K562 (cell line): ENCODE data around the gene PARP11. TPM values are rescaled to one million over a fixed set of nuclear protein-coding genes. Genes with fewer than 3 reads are reported as not detected.

Experiments
- ATAC-seq: fragments of 200-7000 bp; cut with Tn5 transposase; 3 replicates; pipeline ENCODE4 v1.9.1; 2020; ENCODE audit warnings: moderate library complexity
- BruUV-seq: library from RNA; stranded (reverse); fragments of 400-500 nt; replicated peaks from 2 replicates; lab custom pipeline; 2021; lab: Mats Ljungman, UMichigan
- CTCF ChIA-PET: fragments of 300-600 bp; formaldehyde crosslinking; extraction: SDS; loops from one replicate; lab custom pipeline; 2021; ENCODE audit warnings: low intra/inter-chr PET ratio; lab: Yijun Ruan, JAX
- POLR2A ChIA-PET: fragments of 300-600, 350-650 bp; sonication (Branson Sonifier 250); formaldehyde crosslinking; extraction: SDS; loops from one replicate; lab custom pipeline; 2021; ENCODE audit warnings: antibody characterized with exemption, inconsistent platforms; lab: Yijun Ruan, JAX
- DNase-seq, 4 experiments: peaks; one replicate each; pipeline versions ENCODE4 v3.0.0 to v3.0.0-alpha.2; 2011 to 2018; ENCODE audit warnings: low spot score in 3 of 4, mixed read lengths in 3 of 4; ENCODE audit errors: extremely low read depth in 1 of 4
- FAIRE-seq: peaks from 2 replicates; lab custom pipeline; 2011; peaks lifted over from hg19 to GRCh38; lab: Jason Lieb, UNC
- H2AFZ ChIP-seq: 2 replicates; pipeline ENCODE4 v1.6.0; 2011; ENCODE audit warnings: low read depth, low read length, control low read depth, inconsistent platforms
- H3K27ac ChIP-seq: fragments of 200-600 bp; 3 replicates; pipeline ENCODE4 v1.8.0; 2011; ENCODE audit warnings: low read depth, mild to moderate bottlenecking, control low read depth, inconsistent platforms, low read length, moderate library complexity, mixed read lengths; ENCODE audit errors: extremely low read depth
- H3K27me3 ChIP-seq, 2 experiments: fragments of 300-600 bp in 1 of 2; 2 replicates in 1 of 2; 3 replicates in 1 of 2; pipeline versions ENCODE4 v1.6.0 to v1.8.0; 2011; ENCODE audit warnings: inconsistent platforms in 2 of 2, low read length in 2 of 2, mild to moderate bottlenecking in 1 of 2, mixed read lengths in 1 of 2, moderate library complexity in 1 of 2; ENCODE audit not compliant: control insufficient read depth in 2 of 2, insufficient read depth in 2 of 2
- H3K36me3 ChIP-seq: fragments of 300-600 bp; 3 replicates; pipeline ENCODE4 v1.8.0; 2011; ENCODE audit warnings: mild to moderate bottlenecking, low read length, inconsistent platforms; ENCODE audit not compliant: control insufficient read depth, insufficient read depth
- H3K4me1 ChIP-seq, 2 experiments: fragments of 200-600 bp in 1 of 2; replicated peaks in 1 of 2; 2 replicates in 1 of 2; 3 replicates in 1 of 2; pipeline versions ENCODE4 v1.5.1 to v1.8.0; 2011; ENCODE audit warnings: inconsistent platforms in 2 of 2, low read length in 2 of 2, mild to moderate bottlenecking in 1 of 2, mixed read lengths in 1 of 2, moderate library complexity in 1 of 2; ENCODE audit not compliant: control insufficient read depth in 2 of 2, insufficient read depth in 2 of 2
- H3K4me2 ChIP-seq: 2 replicates; pipeline ENCODE4 v1.6.1; 2011; ENCODE audit warnings: low read length, control low read depth, inconsistent platforms, mixed read lengths; ENCODE audit not compliant: insufficient read depth
- H3K4me3 ChIP-seq: fragments of 200-600 bp; sonication (generic), shearing (Covaris generic); 2 replicates; pipeline ENCODE4 v1.5.1; 2016; ENCODE audit warnings: control low read depth, inconsistent platforms
- H3K79me2 ChIP-seq: fragments of 200-600 bp; 3 replicates; pipeline ENCODE4 v1.8.0; 2011; ENCODE audit warnings: low read length, inconsistent platforms; ENCODE audit not compliant: control insufficient read depth, insufficient read depth
- H3K9ac ChIP-seq, 2 experiments: 2 replicates each; pipeline versions ENCODE4 v1.6.0 to v1.6.1; 2011; ENCODE audit warnings: low read depth in 2 of 2, low read length in 2 of 2, control low read depth in 1 of 2, inconsistent platforms in 1 of 2, mild to moderate bottlenecking in 1 of 2, mixed read lengths in 1 of 2; ENCODE audit not compliant: insufficient read depth in 1 of 2
- H3K9me1 ChIP-seq: one replicate; pipeline ENCODE4 v1.6.0; 2011; ENCODE audit warnings: inconsistent platforms, mild to moderate bottlenecking, low read length, moderate library complexity; ENCODE audit not compliant: control insufficient read depth, insufficient read depth
- H3K9me3 ChIP-seq: replicated peaks from 2 replicates; pipeline ENCODE4 v1.5.1; 2011; ENCODE audit warnings: low read depth, low read length, inconsistent platforms; ENCODE audit not compliant: control insufficient read depth, insufficient read depth
- H4K20me1 ChIP-seq: replicated peaks from 2 replicates; pipeline ENCODE4 v1.6.1; 2011; ENCODE audit warnings: low read length, inconsistent platforms, mixed read lengths; ENCODE audit not compliant: control insufficient read depth, insufficient read depth
- ADNP ChIP-seq: fragments of 200-800 bp; sonication (Bioruptor generic); IDR thresholded peaks from 2 replicates; pipeline ENCODE4 v1.6.1; 2016; ENCODE audit warnings: missing genetic modification characterization, missing compliant biosample characterization
- ELF1 ChIP-seq: fragments of 200-800 bp; sonication (Bioruptor generic); IDR thresholded peaks from 2 replicates; pipeline ENCODE4 v1.6.1; 2016; ENCODE audit warnings: missing genetic modification characterization, missing compliant biosample characterization
- EWSR1 ChIP-seq: fragments of 450-650 bp; IDR thresholded peaks from 2 replicates; pipeline ENCODE4 v1.6.1; 2018; ENCODE audit warnings: borderline replicate concordance, mild to moderate bottlenecking, low read depth, moderate library complexity; ENCODE audit not compliant: partially characterized antibody
- MYBL2 ChIP-seq, 2 experiments: fragments of 450-650 bp in 1 of 2; sonication (generic) in 1 of 2; formaldehyde crosslinking in 1 of 2; IDR thresholded peaks; 2 replicates each; pipeline versions ENCODE4 v1.6.1 to v1.8.1; 2017 to 2022; ENCODE audit warnings: borderline replicate concordance in 1 of 2, inconsistent platforms in 1 of 2, low read depth in 1 of 2, mild to moderate bottlenecking in 1 of 2, missing genetic modification reagents in 1 of 2, moderate library complexity in 1 of 2
- TAF1 ChIP-seq: IDR thresholded peaks from 2 replicates; pipeline ENCODE4 v1.6.1; 2011; ENCODE audit warnings: mild to moderate bottlenecking, low read length, moderate library complexity; ENCODE audit not compliant: insufficient read depth, control insufficient read depth, severe bottlenecking; ENCODE audit errors: extremely low read depth
- TEAD4 ChIP-seq, 2 experiments: sonication (generic) in 1 of 2; formaldehyde crosslinking in 1 of 2; IDR thresholded peaks; 2 replicates each; pipeline versions ENCODE4 v1.6.1 to v1.8.0; 2012 to 2022; ENCODE audit warnings: borderline replicate concordance in 1 of 2, inconsistent platforms in 1 of 2, low read length in 1 of 2, mild to moderate bottlenecking in 1 of 2, missing genetic modification reagents in 1 of 2
- THRAP3 ChIP-seq: fragments of 450-650 bp; IDR thresholded peaks from 2 replicates; pipeline ENCODE4 v1.6.1; 2016; ENCODE audit warnings: mild to moderate bottlenecking, inconsistent platforms, borderline replicate concordance
- TRIM28 ChIP-seq: fragments of 450-650 bp; IDR thresholded peaks from 2 replicates; pipeline ENCODE4 v1.6.1; 2017
- ZC3H8 ChIP-seq: fragments of 450-650 bp; IDR thresholded peaks from 2 replicates; pipeline ENCODE4 v1.6.1; 2017
- ZFX ChIP-seq: sonication (generic); formaldehyde crosslinking; IDR thresholded peaks from 2 replicates; pipeline ENCODE4 v1.8.0; 2022; ENCODE audit warnings: mild to moderate bottlenecking, missing genetic modification reagents, moderate library complexity
- ZNF384 ChIP-seq: IDR thresholded peaks from 2 replicates; pipeline ENCODE4 v1.6.1; 2012; ENCODE audit warnings: low read depth, low read length, improper control_type of control experiment
- ZNF445 ChIP-seq: fragments of 250-450 bp; sonication (Bioruptor Pico); IDR thresholded peaks from 2 replicates; pipeline ENCODE4 v1.4.0; 2020; ENCODE audit warnings: low read depth, mild to moderate bottlenecking, moderate library complexity
- whole genome bisulfite sequencing: fragments of 100-300 bp; shearing (Covaris generic); methylation state at CpG from one replicate; pipeline ENCODE4 v1.1.6; 2016; ENCODE audit warnings: low coverage, mixed read lengths; ENCODE audit not compliant: insufficient coverage; ENCODE audit errors: missing lambda C conversion rate; 5-methylcytosine and 5-hydroxymethylcytosine counted together
- in situ Hi-C: fragments of 300-500 bp; cut with MboI; formaldehyde crosslinking; loops from 4 replicates; pipeline ENCODE4 v1.15.0; 2018; ENCODE audit warnings: inconsistent platforms, mixed read lengths
- intact Hi-C: fragments of 100-400 bp; cut with micrococcal nuclease; formaldehyde crosslinking; loops from 2 replicates; pipeline ENCODE4 v1.14.2; 2022
- polyA plus RNA-seq, 8 experiments: library from polyadenylated mRNA; depleted of rRNA in 4 of 8; stranded (reverse) in 5 of 8; unstranded in 3 of 8; fragments of >200 nt; fragmentation: Nextera tagmentation in 2 of 8; fragmentation: Illumina TruSeq in 1 of 8; extraction: Ambion mirVana in 2 of 8; extraction: Trizol in 1 of 8; gene quantifications; 2 replicates each; pipeline versions ENCODE4 v1.2.1 to v1.2.3, GENCODE V29; 2011 to 2014; ENCODE audit warnings: inconsistent platforms in 1 of 8, missing spikeins in 1 of 8
- total RNA-seq, 7 experiments: library from RNA; depleted of rRNA in 6 of 7; stranded (reverse); fragments of >200 nt in 6 of 7; fragmentation: Illumina TruSeq in 2 of 7; extraction: Trizol in 2 of 7; gene quantifications; 2 replicates each; pipeline versions ENCODE4 v1.2.1 to v1.2.3, GENCODE V29; 2011 to 2021; ENCODE audit warnings: low replicate concordance in 1 of 7
- TF ChIP-seq, protein P1 (sequence below): fragments of 450-650 bp; formaldehyde crosslinking; IDR thresholded peaks from 2 replicates; pipeline ENCODE4 v1.4.0; 2020; ENCODE audit warnings: mild to moderate bottlenecking, moderate library complexity
- TF ChIP-seq, protein P2 (sequence below): fragments of 450-650 bp; IDR thresholded peaks from 2 replicates; pipeline ENCODE4 v1.6.1; 2017; ENCODE audit warnings: antibody characterized with exemption, mild to moderate bottlenecking

The PARP11 gene
- total and polyA plus RNA-seq, 9 of the 15 experiments (the other 6 are each of a cell fraction or from before 2014, with no cell fraction given): 0.40 to 2.5 (median 1.4) TPM

DNA sequence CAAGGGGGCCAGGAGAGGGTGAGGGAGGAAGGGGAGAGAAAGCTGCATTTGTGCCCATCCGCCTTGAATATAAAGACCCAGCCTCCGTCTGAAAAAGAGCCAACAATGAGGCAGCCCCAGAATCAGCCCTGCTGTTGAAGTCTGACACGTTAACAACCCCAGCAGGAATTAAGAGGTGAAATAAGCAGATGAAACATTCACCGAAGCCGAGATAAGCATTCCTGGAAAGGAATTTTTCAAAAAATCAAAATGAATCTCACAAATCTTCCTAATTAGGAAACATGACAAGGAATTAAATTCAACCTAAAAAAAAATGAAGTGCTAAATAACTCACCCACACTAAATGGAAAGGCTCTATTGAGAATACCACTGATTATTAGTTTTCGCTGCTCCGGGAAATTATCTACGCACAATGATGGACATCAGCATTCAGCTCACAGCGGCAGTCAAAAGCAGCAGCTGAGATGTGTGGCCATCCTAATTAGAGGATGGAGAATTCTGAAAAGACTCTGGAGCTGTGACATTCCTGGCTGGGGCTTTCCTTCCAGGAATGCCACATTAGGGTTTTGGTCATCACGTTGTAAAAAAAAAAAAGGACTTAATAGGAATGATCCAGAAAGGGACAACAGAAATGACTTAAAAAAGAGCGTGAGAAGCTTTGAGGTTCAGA is 8.2 kb upstream of the PARP11 start (continued):
- TF ChIP-seq, protein P1, sequence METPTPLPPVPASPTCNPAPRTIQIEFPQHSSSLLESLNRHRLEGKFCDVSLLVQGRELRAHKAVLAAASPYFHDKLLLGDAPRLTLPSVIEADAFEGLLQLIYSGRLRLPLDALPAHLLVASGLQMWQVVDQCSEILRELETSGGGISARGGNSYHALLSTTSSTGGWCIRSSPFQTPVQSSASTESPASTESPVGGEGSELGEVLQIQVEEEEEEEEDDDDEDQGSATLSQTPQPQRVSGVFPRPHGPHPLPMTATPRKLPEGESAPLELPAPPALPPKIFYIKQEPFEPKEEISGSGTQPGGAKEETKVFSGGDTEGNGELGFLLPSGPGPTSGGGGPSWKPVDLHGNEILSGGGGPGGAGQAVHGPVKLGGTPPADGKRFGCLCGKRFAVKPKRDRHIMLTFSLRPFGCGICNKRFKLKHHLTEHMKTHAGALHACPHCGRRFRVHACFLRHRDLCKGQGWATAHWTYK (CRISPR knock-in tag): no peak
- no peak for TF ChIP-seq ADNP
- no peak for TF ChIP-seq TRIM28
- TF ChIP-seq EWSR1: no peak

DNA sequence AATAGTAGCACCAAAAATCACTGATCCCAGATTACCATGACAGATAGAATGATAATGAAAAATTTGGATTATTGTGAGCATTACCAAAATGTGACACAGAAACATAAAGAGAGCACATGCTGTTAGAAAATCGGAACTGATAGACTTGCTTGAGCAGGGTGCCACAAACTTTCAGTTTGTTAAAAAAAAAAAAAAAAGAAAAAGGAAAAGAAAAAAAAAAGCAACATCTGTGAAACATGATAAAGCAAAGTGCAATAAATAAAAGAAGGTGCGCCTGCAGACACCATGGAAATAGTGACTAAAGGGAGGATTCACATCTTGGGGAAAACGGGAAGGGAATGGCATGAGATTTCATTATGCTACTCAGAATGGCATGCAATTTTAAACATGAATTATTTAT is 6.6 kb upstream of the PARP11 start:
- Histone ChIP-seq H3K4me2 (no peak overlapping the region), H3K9me3 (no peaks in the 10 kb centered on the region), H3K9ac (no peak overlapping the region)
- FAIRE-seq: no peak
- no peak for TF ChIP-seq ZC3H8
- TF ChIP-seq ZNF384: no peak
- TF ChIP-seq THRAP3: no peak
- TF ChIP-seq ZNF445 (CRISPR knock-in tag): no peak
- no peak for TF ChIP-seq ELF1 (tag)
- TF ChIP-seq MYBL2 (IDR thresholded peaks at IDR 0.05; ENCODE audit: low read depth): no peak
- no peak for TF ChIP-seq MYBL2 (CRISPR knock-in tag; IDR thresholded peaks at IDR 0.05; ENCODE audit: borderline replicate concordance)
- TF ChIP-seq ZFX (CRISPR knock-in tag): no peak
- TF ChIP-seq, protein P2, sequence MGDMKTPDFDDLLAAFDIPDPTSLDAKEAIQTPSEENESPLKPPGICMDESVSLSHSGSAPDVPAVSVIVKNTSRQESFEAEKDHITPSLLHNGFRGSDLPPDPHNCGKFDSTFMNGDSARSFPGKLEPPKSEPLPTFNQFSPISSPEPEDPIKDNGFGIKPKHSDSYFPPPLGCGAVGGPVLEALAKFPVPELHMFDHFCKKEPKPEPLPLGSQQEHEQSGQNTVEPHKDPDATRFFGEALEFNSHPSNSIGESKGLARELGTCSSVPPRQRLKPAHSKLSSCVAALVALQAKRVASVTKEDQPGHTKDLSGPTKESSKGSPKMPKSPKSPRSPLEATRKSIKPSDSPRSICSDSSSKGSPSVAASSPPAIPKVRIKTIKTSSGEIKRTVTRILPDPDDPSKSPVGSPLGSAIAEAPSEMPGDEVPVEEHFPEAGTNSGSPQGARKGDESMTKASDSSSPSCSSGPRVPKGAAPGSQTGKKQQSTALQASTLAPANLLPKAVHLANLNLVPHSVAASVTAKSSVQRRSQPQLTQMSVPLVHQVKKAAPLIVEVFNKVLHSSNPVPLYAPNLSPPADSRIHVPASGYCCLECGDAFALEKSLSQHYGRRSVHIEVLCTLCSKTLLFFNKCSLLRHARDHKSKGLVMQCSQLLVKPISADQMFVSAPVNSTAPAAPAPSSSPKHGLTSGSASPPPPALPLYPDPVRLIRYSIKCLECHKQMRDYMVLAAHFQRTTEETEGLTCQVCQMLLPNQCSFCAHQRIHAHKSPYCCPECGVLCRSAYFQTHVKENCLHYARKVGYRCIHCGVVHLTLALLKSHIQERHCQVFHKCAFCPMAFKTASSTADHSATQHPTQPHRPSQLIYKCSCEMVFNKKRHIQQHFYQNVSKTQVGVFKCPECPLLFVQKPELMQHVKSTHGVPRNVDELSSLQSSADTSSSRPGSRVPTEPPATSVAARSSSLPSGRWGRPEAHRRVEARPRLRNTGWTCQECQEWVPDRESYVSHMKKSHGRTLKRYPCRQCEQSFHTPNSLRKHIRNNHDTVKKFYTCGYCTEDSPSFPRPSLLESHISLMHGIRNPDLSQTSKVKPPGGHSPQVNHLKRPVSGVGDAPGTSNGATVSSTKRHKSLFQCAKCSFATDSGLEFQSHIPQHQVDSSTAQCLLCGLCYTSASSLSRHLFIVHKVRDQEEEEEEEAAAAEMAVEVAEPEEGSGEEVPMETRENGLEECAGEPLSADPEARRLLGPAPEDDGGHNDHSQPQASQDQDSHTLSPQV: no peak
- TF ChIP-seq TAF1: no peak
- TF ChIP-seq TEAD4 (IDR thresholded peaks at IDR 0.05; ENCODE audit: low read length): no peak
- TF ChIP-seq TEAD4 (CRISPR knock-in tag; IDR thresholded peaks at IDR 0.05; ENCODE audit: borderline replicate concordance): no peak
- TF ChIP-seq, all 486 proteins: peak for 0
- ChIA-PET CTCF (no interaction called here), POLR2A (no interaction called here)
- H3K27ac ChIP-seq: no peak overlapping the region
- no peak overlapping the region for H3K4me3 ChIP-seq
- no peaks in the 10 kb centered on the region for H3K9me1 ChIP-seq
- H4K20me1 ChIP-seq: no peaks in the 10 kb centered on the region
- no peaks in the 10 kb centered on the region; a peak in 1 of 5 replicates for H3K27me3 ChIP-seq
- no peaks in the 10 kb centered on the region for H3K4me1 ChIP-seq
- no peaks in the 10 kb centered on the region for H3K36me3 ChIP-seq
- no TSS peak for BruUV-seq
- H3K79me2 ChIP-seq: no peaks in the 10 kb centered on the region
- in situ Hi-C loops: loop anchor here (25.0 kb wide), 1 partner anchor 407 kb away; no protein-coding TSS in a partner anchor
- WGBS: 0% methylated on average over 3 of the region's 3 CpGs
- DNase-seq (no peak), ATAC-seq (no peak)
- no peak overlapping the region for H2AFZ ChIP-seq
- intact Hi-C loops: no loop called here
